NCI-H345 treated with DMSO at 0.1 percent for 48 hours (cell line): ENCODE data around the gene DCAF15.
"Not testable (repeated sequence)": the region's sequence is repeated elsewhere in the genome, so short reads cannot be mapped to it uniquely, and the experiment has no call there.

Experiments
- DNase-seq: peaks from one replicate; lab custom pipeline; 2025; ENCODE audit not compliant: unreplicated experiment; lab: John Stamatoyannopoulos, UW

DCAF15 gene

DNA sequence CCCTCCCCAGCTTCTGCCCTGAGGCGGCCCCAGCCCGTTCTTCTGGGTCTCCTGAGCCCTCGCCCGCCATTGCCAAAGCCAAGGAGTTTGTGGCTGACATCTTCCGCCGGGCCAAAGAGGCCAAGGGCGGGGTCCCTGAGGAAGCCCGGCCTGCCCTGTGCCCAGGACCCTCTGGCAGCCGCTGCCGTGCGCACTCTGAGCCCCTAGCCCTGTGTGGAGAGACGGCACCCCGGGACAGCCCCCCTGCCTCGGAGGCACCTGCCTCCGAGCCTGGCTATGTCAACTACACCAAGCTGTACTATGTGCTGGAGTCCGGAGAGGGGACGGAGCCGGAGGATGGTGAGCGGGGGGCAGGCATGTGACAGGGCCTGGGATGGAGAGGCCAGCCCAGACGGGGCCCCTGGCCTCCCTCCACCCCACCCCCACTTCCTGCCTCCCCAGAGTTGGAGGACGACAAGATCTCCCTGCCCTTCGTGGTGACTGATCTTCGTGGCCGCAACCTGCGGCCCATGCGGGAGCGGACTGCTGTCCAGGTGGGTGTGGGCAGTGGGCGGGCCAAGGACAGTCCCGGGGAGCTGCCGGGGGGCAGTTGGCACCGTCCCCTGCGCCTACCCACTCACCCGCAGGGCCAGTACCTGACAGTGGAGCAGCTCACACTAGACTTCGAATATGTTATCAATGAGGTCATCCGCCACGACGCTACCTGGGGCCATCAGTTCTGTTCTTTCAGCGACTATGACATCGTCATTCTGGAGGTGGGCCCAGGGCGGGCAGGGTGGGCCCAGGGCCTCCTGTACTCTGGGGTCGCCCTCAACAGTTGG is 7.0 kb downstream of the DCAF15 start:
- DNase-seq = no peak

- no peak for DNase-seq
Observed at GRCh38 chr19:13959962-13960862, 7.9 kb downstream of the DCAF15 start.

GRCh38 chr19:13960863-13961784 is 8.8 kb downstream of the DCAF15 start:
- no peak for DNase-seq

DNA sequence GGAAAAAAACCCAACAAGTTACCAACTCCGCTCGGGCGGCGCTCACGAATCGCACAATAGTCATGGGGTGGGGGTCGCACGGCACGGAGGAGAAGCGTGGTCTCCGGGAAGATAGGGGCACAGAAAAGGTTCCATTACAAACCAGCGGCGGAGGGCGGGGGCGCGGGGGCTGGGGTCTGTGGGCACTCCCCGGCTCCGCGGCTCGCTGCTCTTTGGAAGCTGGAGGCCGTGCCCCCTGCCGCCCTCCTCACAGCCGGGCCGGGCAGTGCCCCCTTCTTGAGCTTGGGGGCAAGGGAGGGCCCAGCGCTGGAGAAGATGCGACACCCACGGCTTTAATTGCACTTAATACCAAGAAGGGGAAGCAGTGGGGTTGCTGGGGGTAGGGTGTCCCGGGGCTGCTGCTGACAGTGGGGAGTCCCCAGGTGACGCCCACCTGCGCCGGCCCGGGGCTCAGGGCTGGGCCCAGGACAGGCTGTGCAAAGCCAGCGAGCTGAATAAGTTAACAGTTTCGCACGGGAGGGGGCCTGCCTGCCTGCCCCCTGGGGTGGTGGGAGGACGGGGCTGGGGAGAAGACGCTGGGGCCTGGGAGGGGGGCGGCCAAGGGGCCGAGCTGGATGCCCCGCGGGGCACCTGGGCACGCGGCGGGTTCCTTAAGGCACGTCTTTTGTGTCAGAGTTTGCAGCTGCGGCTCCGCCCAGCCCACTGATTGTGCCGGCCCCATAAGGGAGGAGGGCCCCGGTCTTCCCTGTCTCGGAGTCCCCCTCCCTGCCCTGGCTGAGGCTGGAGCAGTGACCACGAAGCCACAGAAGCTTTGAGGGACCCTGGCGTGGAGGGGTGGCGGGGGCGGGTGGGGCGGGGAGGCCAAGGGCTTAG is 9.8 kb downstream of the DCAF15 start:
- no peak for DNase-seq

- DNase-seq = no peak
Observed at GRCh38 chr19:13962699-13963602, 10.6 kb downstream of the DCAF15 start.

- no peak for DNase-seq
Observed at GRCh38 chr19:13963603-13964105, 11.3 kb downstream of the DCAF15 start.

- no peak for DNase-seq
Observed at GRCh38 chr19:13964776-13965175, 12.5 kb downstream of the DCAF15 start.

GRCh38 chr19:13965377-13965896 is 13.1 kb downstream of the DCAF15 start:
- DNase-seq = no peak

DNA sequence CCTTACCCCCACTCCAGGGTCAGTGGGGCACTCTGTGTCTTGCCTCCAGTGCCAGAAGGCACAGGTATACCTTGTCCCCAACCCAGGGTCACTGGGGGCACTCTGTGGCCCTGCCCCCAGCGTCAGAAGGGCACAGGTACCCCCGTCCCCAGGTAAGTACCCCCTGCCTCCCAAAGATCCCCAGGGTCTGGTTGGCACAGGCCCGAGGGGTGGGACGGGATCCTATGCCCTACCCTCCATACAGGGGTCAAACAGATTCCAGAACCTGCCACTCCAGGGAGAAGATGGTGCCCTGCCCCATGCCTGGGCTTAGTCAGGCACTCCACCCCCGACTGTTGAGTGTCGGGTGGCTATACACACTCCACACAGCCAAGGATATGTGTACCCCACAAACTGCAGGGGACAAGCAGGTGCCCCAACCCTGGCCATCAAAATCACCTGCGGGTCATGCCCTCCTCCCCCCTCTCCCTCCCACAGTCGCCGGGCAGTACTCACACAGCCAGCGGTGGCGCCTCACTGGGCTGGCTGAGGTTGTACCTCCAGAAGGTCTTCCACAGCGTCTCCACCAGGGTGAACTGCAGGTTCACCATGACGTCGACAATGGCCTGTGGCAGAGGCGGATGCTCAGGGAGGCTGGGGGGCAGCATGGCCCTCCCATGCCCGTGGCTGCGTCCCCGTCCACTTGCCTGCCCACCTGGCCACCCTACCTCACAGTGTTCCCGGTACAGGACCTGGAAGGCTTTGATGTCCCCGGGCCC is 13.8 kb downstream of the DCAF15 start:
- DNase-seq = no peak

DNA sequence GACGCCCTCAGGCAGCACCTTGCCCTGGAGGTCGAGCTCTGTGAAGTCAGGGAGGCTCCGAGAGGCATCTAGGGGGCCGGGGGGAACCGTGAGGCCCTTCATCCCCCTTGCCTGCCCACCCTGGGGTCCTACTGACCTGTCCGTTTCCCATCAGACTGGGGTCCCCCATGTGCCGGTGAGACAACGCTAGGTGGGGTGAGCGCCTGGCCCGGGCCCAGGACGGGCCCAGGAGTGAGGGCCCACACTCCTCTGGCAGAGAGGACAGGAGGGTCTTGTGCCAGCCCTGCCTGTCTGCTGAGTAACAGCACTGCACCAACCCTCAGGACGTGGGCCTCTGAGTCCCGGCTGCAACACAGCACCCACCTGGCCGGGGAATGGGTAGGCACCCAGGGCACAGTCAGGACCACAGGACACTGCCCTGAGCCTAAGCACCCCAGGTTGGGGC is 14.4 kb downstream of the DCAF15 start:
- DNase-seq = no peak

DNA sequence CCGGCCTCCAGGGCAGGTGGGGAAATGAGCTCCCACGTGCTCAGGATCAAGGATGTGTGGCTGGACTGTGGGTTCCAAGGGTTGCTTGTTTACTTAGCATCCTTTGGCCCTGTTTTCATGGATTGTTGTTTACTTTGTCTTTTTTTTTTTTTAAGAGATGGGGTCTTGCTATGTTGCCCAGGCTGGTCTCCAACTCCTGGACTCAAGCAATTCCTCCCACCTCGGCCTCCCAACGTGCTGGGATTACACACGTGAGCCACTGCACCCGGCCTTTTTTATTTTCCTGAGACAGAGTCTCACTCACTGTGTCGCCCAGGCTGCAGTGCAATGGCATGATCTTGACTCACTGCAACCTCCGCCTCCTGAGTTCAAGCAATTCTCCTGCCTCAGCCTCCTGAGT is 14.9 kb downstream of the DCAF15 start:
- not testable (repeated sequence) for DNase-seq

DNA sequence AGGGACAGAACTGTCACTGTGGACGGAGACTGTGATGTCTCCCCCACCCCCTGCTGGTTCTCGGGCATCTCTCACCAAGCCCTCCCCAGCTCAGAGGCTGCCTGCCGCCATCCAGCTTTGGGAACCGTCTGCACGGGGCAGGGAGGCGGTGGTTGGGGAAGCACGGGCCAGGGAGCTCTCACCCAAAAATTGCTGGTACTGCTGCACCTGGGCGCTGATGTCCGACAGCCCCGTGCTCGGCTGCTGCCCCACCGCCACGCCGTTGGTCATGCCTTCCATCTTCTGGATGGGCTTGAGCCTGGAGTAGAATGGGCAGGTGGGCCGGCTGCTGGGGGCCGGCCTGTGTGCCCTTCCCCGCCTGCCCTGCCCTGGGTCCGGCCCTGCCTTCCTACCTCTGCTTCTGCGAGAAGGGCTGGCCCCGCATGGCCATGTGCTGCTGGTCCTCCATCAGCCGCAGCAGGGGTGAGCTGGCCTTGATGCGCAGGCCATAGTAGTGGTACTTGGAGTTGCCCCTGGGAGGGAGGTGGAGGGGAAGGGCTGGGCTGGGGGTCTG is 16.1 kb downstream of the DCAF15 start:
- DNase-seq = no peak

- no peak for DNase-seq
Observed at GRCh38 chr19:13968999-13969398, 16.7 kb downstream of the DCAF15 start.

GRCh38 chr19:13969897-13970296 is 17.6 kb downstream of the DCAF15 start:
- DNase-seq = no peak

DNA sequence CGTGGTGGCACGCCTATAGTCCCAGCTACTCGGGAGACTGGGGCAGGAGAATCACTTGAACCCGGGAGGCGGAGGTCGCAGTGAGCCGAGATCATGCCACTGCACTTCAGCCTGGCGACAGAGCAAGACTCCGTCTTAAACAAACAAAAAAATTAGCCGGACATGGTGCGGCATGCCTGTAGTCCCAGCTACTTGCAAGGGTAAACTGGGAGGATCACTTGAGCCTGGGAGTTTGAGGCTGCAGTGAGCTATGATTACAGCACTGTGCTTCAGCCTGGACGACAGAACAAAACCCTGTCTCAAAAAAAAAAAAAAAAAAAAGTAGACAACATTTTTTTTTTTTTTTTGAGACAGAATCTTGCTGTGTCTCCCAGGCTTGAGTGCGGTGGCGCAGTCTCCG is 19.6 kb downstream of the DCAF15 start:
- not testable (repeated sequence) for DNase-seq

- DNase-seq = no peak
Observed at GRCh38 chr19:13972368-13973155, 20.3 kb downstream of the DCAF15 start.

- DNase-seq = not testable (repeated sequence)
Observed at GRCh38 chr19:13973479-13973878, 21.2 kb downstream of the DCAF15 start.
